Thoracic aorta (tissue), 2 donors: ENCODE data around the gene FBXL14. TPM values are rescaled to one million over a fixed set of nuclear protein-coding genes. Genes with fewer than 3 reads are reported as not detected.

Source experiments
- ATAC-seq: fragments of 150-250 bp; one replicate; pipeline ENCODE4 v1.8.0; 2017; ENCODE audit warnings: low read depth; ENCODE audit not compliant: insufficient number of reproducible peaks, low FRiP score
- DNase-seq: peaks from one replicate; pipeline ENCODE4 v3.0.0-alpha.2; 2020; ENCODE audit warnings: low spot score
- H3K27ac ChIP-seq, 2 donors: fragments of 200-600 bp; sonication (generic); 1 replicate in 1 of 2; 2 replicates in 1 of 2; pipeline ENCODE4 v1.5.1; 2016; ENCODE audit warnings: mild to moderate bottlenecking in 2 of 2, moderate library complexity in 2 of 2
- H3K27me3 ChIP-seq: fragments of 200-600 bp; sonication (generic); replicated peaks from 2 replicates; pipeline ENCODE4 v1.6.0; 2016; ENCODE audit warnings: mild to moderate bottlenecking; ENCODE audit not compliant: insufficient read depth
- H3K36me3 ChIP-seq: fragments of 200-600 bp; sonication (generic); one replicate; pipeline ENCODE4 v1.5.1; 2016
- H3K4me1 ChIP-seq, 2 donors: fragments of 200-600 bp; sonication (generic); 1 replicate in 1 of 2; 2 replicates in 1 of 2; pipeline versions ENCODE4 v1.5.1 to v1.6.0; 2016; ENCODE audit warnings: low read depth in 2 of 2, mild to moderate bottlenecking in 1 of 2; ENCODE audit not compliant: control insufficient read depth in 1 of 2
- H3K4me3 ChIP-seq: fragments of 200-600 bp; sonication (generic); 2 replicates; pipeline ENCODE4 v1.5.1; 2016; ENCODE audit warnings: mild to moderate bottlenecking
- H3K9me3 ChIP-seq: fragments of 200-600 bp; sonication (generic); 2 replicates; pipeline ENCODE4 v1.5.1; 2016
- CTCF ChIP-seq: fragments of 200-600 bp; sonication (generic); IDR thresholded peaks from one replicate; pipeline ENCODE4 v1.5.1; 2019; ENCODE audit warnings: antibody characterized with exemption
- total RNA-seq, 2 donors: library from RNA; depleted of rRNA; stranded (reverse); fragments of >200 nt; gene quantifications; one replicate each; pipeline versions ENCODE4 v1.1.0 to v1.2.3, GENCODE V29; 2016

Gene FBXL14
- total RNA-seq, 2 donors from 2014 or later: 15.0 to 17.0 TPM

- Histone ChIP-seq H3K9me3 (no peaks in the 10 kb centered on the region), H3K4me3 (no peak overlapping the region), H3K27me3 (no peaks in the 10 kb centered on the region), H3K27ac (no peak overlapping the region), H3K36me3 (no peaks in the 10 kb centered on the region), H3K4me1 (peaks cover 6 to 19% of the 10 kb centered on the region in 2 donors)
- no peak for TF ChIP-seq CTCF
- ATAC-seq: no peak
- no peak for DNase-seq
Measured at GRCh38 chr12:1634149-1634548, 39.8 kb upstream of the FBXL14 start.

GRCh38 chr12:1633459-1633858 is 39.1 kb upstream of the FBXL14 start:
- H3K27ac ChIP-seq: no peak overlapping the region

GRCh38 chr12:1632702-1633101 is 38.3 kb upstream of the FBXL14 start:
- H3K4me3 ChIP-seq: no peak overlapping the region
- no peak for TF ChIP-seq CTCF
- no peak overlapping the region for H3K27ac ChIP-seq
- H3K4me1 ChIP-seq: peaks cover 6 to 20% of the 10 kb centered on the region in 2 donors
- H3K36me3 ChIP-seq: no peaks in the 10 kb centered on the region
- H3K27me3 ChIP-seq: no peaks in the 10 kb centered on the region
- ATAC-seq: no peak
- no peak for DNase-seq
- no peaks in the 10 kb centered on the region for H3K9me3 ChIP-seq

More at GRCh38 chr12:1633459-1633858, 39.1 kb upstream of the FBXL14 start:
- no peaks in the 10 kb centered on the region for H3K27me3 ChIP-seq
- H3K36me3 ChIP-seq: no peaks in the 10 kb centered on the region
- peaks cover 6 to 20% of the 10 kb centered on the region in 2 donors for H3K4me1 ChIP-seq
- no peak for ATAC-seq
- no peak for DNase-seq
- no peaks in the 10 kb centered on the region for H3K9me3 ChIP-seq
- no peak overlapping the region for H3K4me3 ChIP-seq
- TF ChIP-seq CTCF: no peak

GRCh38 chr12:1630827-1631591 is 36.6 kb upstream of the FBXL14 start:
- H3K27ac ChIP-seq: no peak overlapping the region
- ATAC-seq: no peak
- H3K9me3 ChIP-seq: no peaks in the 10 kb centered on the region
- no peaks in the 10 kb centered on the region for H3K27me3 ChIP-seq
- TF ChIP-seq CTCF: no peak
- H3K4me3 ChIP-seq: peak overlapping the region; percentile 73
- peaks cover 6 to 20% of the 10 kb centered on the region in 2 donors for H3K4me1 ChIP-seq
- no peaks in the 10 kb centered on the region for H3K36me3 ChIP-seq
- DNase-seq: no peak

GRCh38 chr12:1630133-1630826 is 35.9 kb upstream of the FBXL14 start:
- no peak for TF ChIP-seq CTCF
- Histone ChIP-seq H3K4me1 (peaks cover 6 to 24% of the 10 kb centered on the region in 2 donors), H3K4me3 (peak overlapping the region; percentile 73), H3K36me3 (no peaks in the 10 kb centered on the region), H3K9me3 (no peaks in the 10 kb centered on the region), H3K27ac (no peak overlapping the region), H3K27me3 (no peaks in the 10 kb centered on the region)
- ATAC-seq: no peak
- no peak for DNase-seq
